Neuronal stem cell (in vitro differentiated cells): Measurements from ENCODE around the gene ASMT.
A peak's percentile ranks its signal among the peaks of the same experiment; 100 is the strongest.
"Not testable (repeated sequence)": the region's sequence is repeated elsewhere in the genome, so short reads cannot be mapped to it uniquely, and the experiment has no call there.

Experiments used
- DNase-seq: peaks from one replicate; pipeline ENCODE4 v3.0.0-alpha.2; 2013; ENCODE audit warnings: low spot score
- H2AFZ ChIP-seq: one replicate; pipeline ENCODE4 v1.6.1; 2013; ENCODE audit warnings: mild to moderate bottlenecking, low read length, inconsistent platforms
- H2AK5ac ChIP-seq: 2 replicates; pipeline ENCODE4 v1.6.1; 2013; ENCODE audit warnings: low read depth, mild to moderate bottlenecking, inconsistent platforms, low read length, moderate library complexity, mixed read lengths
- H2BK120ac ChIP-seq: 2 replicates; pipeline ENCODE4 v1.6.1; 2013; ENCODE audit warnings: low read depth, mild to moderate bottlenecking, inconsistent platforms, low read length, moderate library complexity, mixed read lengths
- H2BK12ac ChIP-seq: one replicate; pipeline ENCODE4 v1.6.1; 2013; ENCODE audit warnings: low read length, inconsistent platforms
- H2BK15ac ChIP-seq: 2 replicates; pipeline ENCODE4 v1.6.1; 2013; ENCODE audit warnings: mild to moderate bottlenecking, low read length, inconsistent platforms, mixed read lengths
- H2BK5ac ChIP-seq: one replicate; pipeline ENCODE4 v1.6.1; 2013; ENCODE audit warnings: inconsistent platforms, mild to moderate bottlenecking, low read length, moderate library complexity
- H3K14ac ChIP-seq: one replicate; pipeline ENCODE4 v1.6.1; 2013; ENCODE audit warnings: low read length, inconsistent platforms
- H3K18ac ChIP-seq: 2 replicates; pipeline ENCODE4 v1.6.1; 2013; ENCODE audit warnings: low read length, inconsistent platforms
- H3K23ac ChIP-seq: 2 replicates; pipeline ENCODE4 v1.6.1; 2013; ENCODE audit warnings: low read depth, mild to moderate bottlenecking, mixed read lengths, low read length, inconsistent platforms; ENCODE audit not compliant: poor library complexity
- H3K27ac ChIP-seq: replicated peaks from 3 replicates; pipeline ENCODE4 v1.5.1; 2013; ENCODE audit warnings: low read length, inconsistent platforms
- H3K27me3 ChIP-seq, 3 experiments: 2 replicates each; pipeline ENCODE4 v1.6.1; 2013; ENCODE audit warnings: low read length in 3 of 3, mild to moderate bottlenecking in 2 of 3, inconsistent platforms in 1 of 3, low read depth in 1 of 3, mixed read lengths in 1 of 3, moderate library complexity in 1 of 3; ENCODE audit not compliant: control insufficient read depth in 3 of 3, insufficient read depth in 3 of 3
- H3K36me3 ChIP-seq, 2 donors: replicated peaks in 1 of 2; 2 replicates each; pipeline ENCODE4 v1.6.1; 2013; ENCODE audit warnings: low read length in 2 of 2; ENCODE audit not compliant: control insufficient read depth in 2 of 2, insufficient read depth in 2 of 2
- H3K4ac ChIP-seq: 2 replicates; pipeline ENCODE4 v1.6.1; 2013; ENCODE audit warnings: inconsistent platforms, mild to moderate bottlenecking, low read length, moderate library complexity
- H3K4me1 ChIP-seq, 2 donors: 1 replicate in 1 of 2; 2 replicates in 1 of 2; pipeline ENCODE4 v1.6.1; 2013; ENCODE audit warnings: low read length in 2 of 2, low read depth in 1 of 2; ENCODE audit not compliant: control insufficient read depth in 2 of 2, insufficient read depth in 1 of 2
- H3K4me2 ChIP-seq: one replicate; pipeline ENCODE4 v1.6.1; 2013; ENCODE audit warnings: mild to moderate bottlenecking, low read length, inconsistent platforms; ENCODE audit not compliant: insufficient read depth, poor library complexity, severe bottlenecking
- H3K4me3 ChIP-seq, 2 donors: 2 replicates each; pipeline ENCODE4 v1.5.1; 2013; ENCODE audit warnings: low read length in 2 of 2, mild to moderate bottlenecking in 2 of 2, inconsistent platforms in 1 of 2, moderate library complexity in 1 of 2
- H3K79me1 ChIP-seq: one replicate; pipeline ENCODE4 v1.6.1; 2013; ENCODE audit warnings: low read depth, mild to moderate bottlenecking, inconsistent platforms, low read length, moderate library complexity
- H3K9ac ChIP-seq: one replicate; pipeline ENCODE4 v1.6.1; 2013; ENCODE audit warnings: mild to moderate bottlenecking, low read depth, low read length, inconsistent platforms; ENCODE audit not compliant: poor library complexity
- H3K9me3 ChIP-seq, 2 donors: replicated peaks in 1 of 2; 2 replicates each; pipeline versions ENCODE3 to v1.6.1; 2013; ENCODE audit warnings: low read length in 2 of 2, mild to moderate bottlenecking in 2 of 2, inconsistent platforms in 1 of 2, low read depth in 1 of 2, mixed read lengths in 1 of 2, moderate library complexity in 1 of 2; ENCODE audit not compliant: control insufficient read depth in 2 of 2, insufficient read depth in 1 of 2
- H4K8ac ChIP-seq: one replicate; pipeline ENCODE4 v1.6.1; 2013; ENCODE audit warnings: low read depth, mild to moderate bottlenecking, inconsistent platforms, low read length, moderate library complexity
- H4K91ac ChIP-seq: one replicate; pipeline ENCODE4 v1.6.1; 2013; ENCODE audit warnings: low read length, low read depth, mild to moderate bottlenecking, inconsistent platforms; ENCODE audit not compliant: poor library complexity
- WGBS, 2 donors: extraction: QIAGEN DNeasy Blood & Tissue Kit; methylation state at CpG; one replicate each; pipeline ENCODE4 v1.1.7; 2013; ENCODE audit warnings: missing lambda C conversion rate in 2 of 2, mixed read lengths in 1 of 2; ENCODE audit not compliant: insufficient read length in 2 of 2, insufficient replicate concordance in 1 of 2; ENCODE audit errors: extremely low coverage in 2 of 2; 5-methylcytosine and 5-hydroxymethylcytosine counted together

Gene ASMT

DNA sequence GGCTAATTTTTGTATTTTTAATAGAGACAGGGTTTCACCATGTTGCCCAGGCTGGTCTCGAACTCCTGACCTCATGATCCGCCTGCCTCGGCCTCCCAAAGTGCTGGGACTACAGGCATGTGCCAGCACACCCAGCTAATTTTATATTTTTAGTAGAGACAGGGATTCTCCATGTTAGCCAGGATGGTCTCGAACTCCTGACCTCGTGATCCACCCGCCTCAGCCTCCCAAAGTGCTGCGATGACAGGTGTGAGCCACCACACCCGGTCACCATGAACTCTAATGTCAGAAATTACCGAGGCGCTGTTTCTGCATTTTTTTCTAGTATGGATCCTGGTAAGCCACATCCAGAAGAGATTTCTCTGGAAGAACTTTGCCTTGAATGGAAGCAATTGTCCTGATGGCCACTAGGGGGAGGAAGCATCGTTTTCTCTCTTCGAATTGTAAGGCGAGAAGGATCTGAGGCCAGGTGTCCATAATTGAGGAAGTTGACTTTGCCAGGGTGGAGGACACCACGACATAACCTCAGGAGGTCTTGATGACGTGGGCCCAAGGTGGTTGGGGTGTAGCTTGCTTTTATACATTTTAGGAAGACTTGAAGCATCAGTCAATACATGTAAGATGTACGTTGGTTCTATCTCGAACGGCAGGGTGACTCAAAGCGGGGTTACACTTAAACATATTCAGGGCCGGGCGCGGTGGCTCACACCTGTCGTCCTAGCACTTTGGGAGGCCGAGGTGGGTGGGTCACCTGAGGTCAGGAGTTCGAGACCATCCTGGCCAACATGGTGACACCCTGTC, 37.4 kb downstream of the ASMT start:
- H2BK12ac ChIP-seq, H2AFZ ChIP-seq, H2BK15ac ChIP-seq, H3K4me3 ChIP-seq, H3K9me3 ChIP-seq, H3K9ac ChIP-seq, H3K4me2 ChIP-seq, H3K4me1 ChIP-seq, H4K91ac ChIP-seq, H2BK120ac ChIP-seq, H3K14ac ChIP-seq, H4K8ac ChIP-seq, H3K79me1 ChIP-seq, H3K4ac ChIP-seq, H3K27me3 ChIP-seq, H3K27ac ChIP-seq, H3K18ac ChIP-seq, H2AK5ac ChIP-seq, H3K36me3 ChIP-seq, H3K23ac ChIP-seq, H2BK5ac ChIP-seq: not testable (repeated sequence)
- DNase-seq = peak; percentile 39
- WGBS, 2 donors = no CpG with 5 or more reads among the region's 25 CpGs

DNA sequence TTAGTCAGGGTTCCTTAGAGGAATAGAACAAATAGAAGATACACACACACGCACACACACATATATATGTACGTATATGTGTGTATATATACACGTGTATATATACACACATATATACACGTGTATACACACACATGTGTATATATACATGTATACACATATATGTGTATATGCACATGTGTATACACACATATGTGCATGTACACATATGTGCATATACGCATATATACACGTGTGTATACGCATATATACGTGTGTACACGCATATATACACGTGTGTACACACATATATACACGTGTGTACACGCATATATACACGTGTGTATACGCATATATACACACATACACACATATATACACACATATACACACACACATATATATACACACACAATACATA, 41.5 kb downstream of the ASMT start:
- no CpG with 5 or more reads among the region's 14 CpGs for WGBS, 2 donors
- Histone ChIP-seq H3K18ac (no peak overlapping the region), H3K9me3 (peaks cover 0 to 2% of the 10 kb centered on the region in 2 donors)

DNA sequence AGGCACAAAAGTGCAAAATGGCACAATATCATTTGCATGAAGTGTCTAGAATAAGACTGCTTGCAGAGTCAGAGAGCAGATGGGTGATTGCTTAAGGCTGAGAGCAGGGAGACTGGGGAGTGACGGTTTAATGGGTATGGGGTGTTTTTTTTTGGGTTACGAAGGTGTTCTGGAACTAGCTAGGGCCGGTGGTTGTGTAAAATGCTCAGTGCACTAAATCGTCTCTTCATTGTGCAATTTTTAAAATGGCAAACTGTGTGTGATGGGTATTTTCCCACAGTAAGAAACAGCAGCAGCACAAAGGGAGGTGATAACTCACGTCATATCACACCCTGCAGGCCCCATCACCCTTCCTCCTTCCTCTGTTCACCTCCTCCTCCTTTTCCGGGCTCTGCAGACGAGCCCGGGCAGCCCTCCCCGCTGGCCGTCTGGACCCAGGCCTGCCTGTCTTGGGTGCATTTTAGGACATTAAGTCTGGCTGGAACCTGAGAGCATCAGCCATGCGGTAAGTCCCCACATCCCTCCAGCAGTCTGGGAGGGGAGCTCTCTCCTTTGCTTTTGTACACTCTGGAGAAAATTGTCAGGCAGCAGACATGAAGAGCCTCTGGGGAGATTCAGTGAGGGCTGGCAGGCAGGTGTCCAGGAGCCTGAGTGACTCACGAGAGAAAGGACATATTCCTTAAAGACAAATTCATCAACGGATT, 42.7 kb downstream of the ASMT start:
- H4K8ac ChIP-seq = no peak overlapping the region
- H4K91ac ChIP-seq = no peak overlapping the region
- H2AFZ ChIP-seq = peak overlapping the region; percentile 85
- H3K4ac ChIP-seq = no peak overlapping the region
- H3K18ac ChIP-seq = peak overlapping the region; percentile 20
- H2BK12ac ChIP-seq = no peak overlapping the region
- no peak overlapping the region for H3K23ac ChIP-seq
- H3K4me2 ChIP-seq = no peak overlapping the region
- H3K79me1 ChIP-seq = peaks cover 1% of the 10 kb centered on the region
- WGBS, 2 donors = 100% methylated on average over 1 to 2 of the region's 13 CpGs
- H3K36me3 ChIP-seq = no peaks in the 10 kb centered on the region
- no peak overlapping the region for H2BK5ac ChIP-seq
- H3K27ac ChIP-seq = no peak overlapping the region
- H3K9ac ChIP-seq = no peak overlapping the region
- peak overlapping the region in 1 of 2 donors; percentile 2 for H3K4me3 ChIP-seq
- H2AK5ac ChIP-seq = no peak overlapping the region
- no peak overlapping the region for H2BK120ac ChIP-seq
- H3K4me1 ChIP-seq = peaks cover 6 to 8% of the 10 kb centered on the region in 2 donors
- H3K27me3 ChIP-seq = no peaks in the 10 kb centered on the region
- H3K14ac ChIP-seq = no peak overlapping the region
- H2BK15ac ChIP-seq = no peak overlapping the region
- peaks cover 0 to 2% of the 10 kb centered on the region in 2 donors for H3K9me3 ChIP-seq
- DNase-seq = no peak

More for the DNA sequence above, 41.5 kb downstream of the ASMT start:
- H3K4me3 ChIP-seq = no peak overlapping the region
- peaks cover 1% of the 10 kb centered on the region for H3K79me1 ChIP-seq
- DNase-seq = no peak
- no peak overlapping the region for H3K23ac ChIP-seq
- H3K27ac ChIP-seq = no peak overlapping the region
- H3K27me3 ChIP-seq = no peaks in the 10 kb centered on the region
- no peak overlapping the region for H3K14ac ChIP-seq
- peaks cover 6 to 8% of the 10 kb centered on the region in 2 donors for H3K4me1 ChIP-seq
- H3K36me3 ChIP-seq = no peaks in the 10 kb centered on the region
- no peak overlapping the region for H3K4ac ChIP-seq
- H3K4me2 ChIP-seq = no peak overlapping the region
- H4K8ac ChIP-seq = no peak overlapping the region
- H2BK120ac ChIP-seq = no peak overlapping the region
- H2BK5ac ChIP-seq = no peak overlapping the region
- no peak overlapping the region for H2BK12ac ChIP-seq
- no peak overlapping the region for H4K91ac ChIP-seq
- no peak overlapping the region for H3K9ac ChIP-seq
- no peak overlapping the region for H2AK5ac ChIP-seq
- H2BK15ac ChIP-seq = no peak overlapping the region
- no peak overlapping the region for H2AFZ ChIP-seq

DNA sequence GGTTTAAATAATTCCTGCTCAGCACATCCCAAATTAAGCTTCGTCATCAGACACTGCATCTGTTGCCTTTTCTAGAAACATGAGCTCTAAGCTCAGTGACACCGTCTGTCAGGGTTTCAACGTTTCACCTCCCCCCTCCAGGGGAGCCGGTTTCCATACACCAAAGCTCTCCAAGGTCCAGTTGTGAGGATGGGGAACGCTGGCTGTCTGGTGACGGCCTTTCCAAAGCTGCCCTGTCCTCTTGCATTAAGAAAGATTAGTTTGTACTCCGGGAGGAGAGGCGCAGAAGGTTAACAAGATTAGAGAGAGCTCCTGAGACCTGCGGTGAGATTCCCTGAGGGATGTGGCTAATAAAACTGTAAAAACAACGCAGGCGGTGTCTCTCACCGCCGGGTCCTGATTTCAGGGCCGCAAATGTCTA, 43.2 kb downstream of the ASMT start:
- Histone ChIP-seq H3K9me3 (peaks cover 0 to 2% of the 10 kb centered on the region in 2 donors), H4K8ac (no peak overlapping the region), H3K36me3 (no peaks in the 10 kb centered on the region), H2BK12ac (no peak overlapping the region), H3K4me1 (peaks cover 6 to 8% of the 10 kb centered on the region in 2 donors), H2AFZ (peak overlapping the region; percentile 85), H3K4ac (no peak overlapping the region), H3K27ac (peak overlapping the region; percentile 4), H3K9ac (no peak overlapping the region), H3K14ac (no peak overlapping the region), H2BK15ac (no peak overlapping the region), H4K91ac (no peak overlapping the region), H3K27me3 (no peaks in the 10 kb centered on the region), H2BK120ac (no peak overlapping the region), H2BK5ac (no peak overlapping the region), H3K18ac (peak overlapping the region; percentile 44), H3K79me1 (peaks cover 1% of the 10 kb centered on the region), H2AK5ac (no peak overlapping the region), H3K4me3 (peak overlapping the region in 1 of 2 donors; percentile 2), H3K23ac (no peak overlapping the region), H3K4me2 (no peak overlapping the region)
- no peak for DNase-seq
- no CpG with 5 or more reads among the region's 14 CpGs for WGBS, 2 donors
